ENCODE results near the gene P3H1.

DNA sequence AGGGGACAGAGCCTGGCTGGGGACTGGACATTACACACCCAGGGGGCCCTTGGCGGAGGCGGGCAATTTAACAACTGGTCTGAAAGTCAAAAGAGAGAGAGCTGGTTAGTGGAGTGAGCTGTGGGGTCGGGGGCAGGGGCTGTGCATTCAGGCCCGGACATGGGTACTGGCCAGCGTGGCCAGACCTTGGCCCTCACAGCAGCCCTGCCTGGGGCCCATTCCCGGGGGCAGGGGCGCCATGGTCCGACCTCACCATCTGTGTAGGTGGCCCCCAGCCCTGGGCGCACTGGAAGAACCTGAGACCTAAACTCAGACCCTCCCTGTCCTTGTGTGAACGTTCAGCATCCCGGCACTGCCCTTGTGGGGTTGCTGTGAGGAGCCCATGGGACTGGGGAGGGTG, 31.8 kb downstream of the P3H1 start:
- TF ChIP-seq ZFP37 (tag by site-specific recombination; IDR thresholded peaks at IDR 0.05), result no peak
- TF ChIP-seq, protein P1, sequence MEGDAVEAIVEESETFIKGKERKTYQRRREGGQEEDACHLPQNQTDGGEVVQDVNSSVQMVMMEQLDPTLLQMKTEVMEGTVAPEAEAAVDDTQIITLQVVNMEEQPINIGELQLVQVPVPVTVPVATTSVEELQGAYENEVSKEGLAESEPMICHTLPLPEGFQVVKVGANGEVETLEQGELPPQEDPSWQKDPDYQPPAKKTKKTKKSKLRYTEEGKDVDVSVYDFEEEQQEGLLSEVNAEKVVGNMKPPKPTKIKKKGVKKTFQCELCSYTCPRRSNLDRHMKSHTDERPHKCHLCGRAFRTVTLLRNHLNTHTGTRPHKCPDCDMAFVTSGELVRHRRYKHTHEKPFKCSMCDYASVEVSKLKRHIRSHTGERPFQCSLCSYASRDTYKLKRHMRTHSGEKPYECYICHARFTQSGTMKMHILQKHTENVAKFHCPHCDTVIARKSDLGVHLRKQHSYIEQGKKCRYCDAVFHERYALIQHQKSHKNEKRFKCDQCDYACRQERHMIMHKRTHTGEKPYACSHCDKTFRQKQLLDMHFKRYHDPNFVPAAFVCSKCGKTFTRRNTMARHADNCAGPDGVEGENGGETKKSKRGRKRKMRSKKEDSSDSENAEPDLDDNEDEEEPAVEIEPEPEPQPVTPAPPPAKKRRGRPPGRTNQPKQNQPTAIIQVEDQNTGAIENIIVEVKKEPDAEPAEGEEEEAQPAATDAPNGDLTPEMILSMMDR (tag by site-specific recombination; IDR thresholded peaks at IDR 0.05), result no peak
- TF ChIP-seq BCL11A (tag by site-specific recombination; IDR thresholded peaks at IDR 0.05; ENCODE audit: low read depth), result no peak
- no peak for TF ChIP-seq ZNF19 (tag by site-specific recombination; IDR thresholded peaks at IDR 0.05; ENCODE audit: low read depth)
- TF ChIP-seq ZNF416 (tag by site-specific recombination; IDR thresholded peaks at IDR 0.05), result no peak
- no peak for TF ChIP-seq SALL2 (tag by site-specific recombination; IDR thresholded peaks at IDR 0.05; ENCODE audit: borderline replicate concordance)
- TF ChIP-seq ZNF140 (tag by site-specific recombination; IDR thresholded peaks at IDR 0.05), result no peak
- TF ChIP-seq ZBTB8A (tag by site-specific recombination; IDR thresholded peaks at IDR 0.05), result no peak
